ENCODE measurements around the gene CFAP141.
"Not testable (repeated sequence)": the region's sequence is repeated elsewhere in the genome, so short reads cannot be mapped to it uniquely, and the experiment has no call there.

GRCh38 chr1:154205778-154206177 is 355 bp downstream of the CFAP141 start:
- TF ChIP-seq JUND (IDR thresholded peaks at IDR 0.05); CTCF (IDR thresholded peaks at IDR 0.05; ENCODE audit: low read depth, low read length, missing input control); NR2F2 (IDR thresholded peaks at IDR 0.05); TAF1 (conservative IDR thresholded peaks at IDR 0.05); YY1 (IDR thresholded peaks at IDR 0.05): not testable (repeated sequence)
